HepG2 (cell line): ENCODE results near the gene GTF2H1. TPM values are rescaled to one million over a fixed set of nuclear protein-coding genes. Genes with fewer than 3 reads are reported as not detected.
A peak's percentile ranks its signal among the peaks of the same experiment; 100 is the strongest.

Experiments
- AFF4 ChIP-seq: sonication (generic); formaldehyde crosslinking; IDR thresholded peaks from 2 replicates; pipeline ENCODE4 v1.4.0; 2020; ENCODE audit warnings: missing genetic modification reagents
- DNMT1 ChIP-seq: sonication (generic); formaldehyde crosslinking; IDR thresholded peaks from 2 replicates; pipeline ENCODE4 v1.5.1; 2020; ENCODE audit warnings: mild to moderate bottlenecking, missing genetic modification reagents
- ELF4 ChIP-seq: sonication (generic); formaldehyde crosslinking; IDR thresholded peaks from 2 replicates; pipeline ENCODE4 v1.5.0; 2020; ENCODE audit warnings: missing genetic modification reagents, mild to moderate bottlenecking, moderate library complexity, borderline replicate concordance
- GRHL1 ChIP-seq: sonication (generic); formaldehyde crosslinking; conservative IDR thresholded peaks from 2 replicates; pipeline ENCODE4 v1.8.0; 2022; ENCODE audit warnings: missing genetic modification reagents
- HNF1B ChIP-seq: sonication (generic); formaldehyde crosslinking; IDR thresholded peaks from 2 replicates; pipeline ENCODE4 v1.5.1; 2020; ENCODE audit warnings: mild to moderate bottlenecking, moderate library complexity, missing genetic modification reagents
- HOXA3 ChIP-seq: sonication (generic); formaldehyde crosslinking; IDR thresholded peaks from 2 replicates; pipeline ENCODE4 v1.5.0; 2020; ENCODE audit warnings: missing genetic modification reagents
- NFE2L1 ChIP-seq: sonication (generic); formaldehyde crosslinking; IDR thresholded peaks from 2 replicates; pipeline ENCODE4 v1.4.0; 2020; ENCODE audit warnings: missing genetic modification reagents, mild to moderate bottlenecking, borderline replicate concordance
- PBX3 ChIP-seq: sonication (generic); formaldehyde crosslinking; IDR thresholded peaks from 2 replicates; pipeline ENCODE4 v1.8.1; 2023; ENCODE audit warnings: missing genetic modification reagents, inconsistent platforms, borderline replicate concordance
- SIX1 ChIP-seq: sonication (generic); formaldehyde crosslinking; IDR thresholded peaks from 2 replicates; pipeline ENCODE4 v1.4.0; 2020; ENCODE audit warnings: missing genetic modification reagents, borderline replicate concordance
- TBX2 ChIP-seq: sonication (generic); formaldehyde crosslinking; IDR thresholded peaks from 2 replicates; pipeline ENCODE4 v1.5.0; 2020; ENCODE audit warnings: missing genetic modification reagents, mild to moderate bottlenecking, borderline replicate concordance
- TRIM24 ChIP-seq: sonication (generic); formaldehyde crosslinking; IDR thresholded peaks from 2 replicates; pipeline ENCODE4 v1.8.0; 2022; ENCODE audit warnings: mild to moderate bottlenecking, missing genetic modification reagents
- ZBTB21 ChIP-seq: sonication (generic); formaldehyde crosslinking; IDR thresholded peaks from 2 replicates; pipeline ENCODE4 v1.4.0; 2020; ENCODE audit warnings: missing genetic modification reagents
- ZNF280D ChIP-seq: sonication (generic); formaldehyde crosslinking; IDR thresholded peaks from 2 replicates; pipeline ENCODE4 v1.5.1; 2020; ENCODE audit warnings: mild to moderate bottlenecking, missing genetic modification reagents
- ZNF292 ChIP-seq: sonication (generic); formaldehyde crosslinking; IDR thresholded peaks from 2 replicates; pipeline ENCODE4 v1.8.1; 2022; ENCODE audit warnings: mild to moderate bottlenecking, low read depth, missing genetic modification reagents, borderline replicate concordance
- ZNF3 ChIP-seq: IDR thresholded peaks from 2 replicates; pipeline ENCODE4 v1.7.0; 2017; ENCODE audit warnings: inconsistent platforms
- ZNF556 ChIP-seq: sonication (generic); formaldehyde crosslinking; IDR thresholded peaks from 2 replicates; pipeline ENCODE4 v1.4.0; 2020; ENCODE audit warnings: mild to moderate bottlenecking, missing genetic modification reagents, borderline replicate concordance
- ZNF557 ChIP-seq: sonication (generic); formaldehyde crosslinking; IDR thresholded peaks from 2 replicates; pipeline ENCODE4 v1.4.0; 2020; ENCODE audit warnings: missing genetic modification reagents
- polyA plus RNA-seq, 8 experiments: library from polyadenylated mRNA; depleted of rRNA in 3 of 8; stranded (reverse) in 7 of 8; unstranded in 1 of 8; fragments of >200 nt; fragmentation: Illumina TruSeq in 4 of 8; extraction: Trizol in 4 of 8; gene quantifications; 2 replicates each; pipeline versions ENCODE4 v1.2.1 to v1.2.3, GENCODE V29; 2011 to 2016; ENCODE audit warnings: low read depth in 4 of 8, missing spikeins in 1 of 8, mixed read lengths in 1 of 8; ENCODE audit not compliant: insufficient read depth in 1 of 8
- total RNA-seq, 5 experiments: library from RNA; depleted of rRNA; stranded (reverse); fragments of >200 nt; fragmentation: Illumina TruSeq; extraction: Trizol; gene quantifications; 2 replicates each; pipeline ENCODE4 v1.2.3, GENCODE V29; 2016; ENCODE audit warnings: low read depth in 1 of 5

The GTF2H1 gene
- total and polyA plus RNA-seq, 2 of the 13 experiments (the other 11 are each of a cell fraction or from before 2014, with no cell fraction given) = 15.7 to 51.4 TPM

GRCh38 chr11:18394275-18394927, 72.0 kb downstream of the GTF2H1 start, which contains the start of gene LDHA (continued):
- TF ChIP-seq ZNF280D (CRISPR knock-in tag) (peak; percentile 86; the same call in 1 of the 2 replicates), DNMT1 (no peak; the same call in 1 of the 2 replicates), SIX1 (CRISPR knock-in tag) (no peak), ZNF557 (CRISPR knock-in tag) (peak; percentile 99), ZNF292 (peak; percentile 94), PBX3 (peak; percentile 88), TRIM24 (CRISPR knock-in tag) (no peak; the same call in 1 of the 2 replicates), TBX2 (CRISPR knock-in tag) (peak; percentile 95), ZBTB21 (CRISPR knock-in tag) (peak; percentile 22; the same call in 1 of the 2 replicates), ZNF556 (peak; percentile 72), AFF4 (CRISPR knock-in tag) (peak; percentile 73; the same call in 1 of the 2 replicates), HOXA3 (CRISPR knock-in tag) (peak; percentile 95), ELF4 (CRISPR knock-in tag) (peak; percentile 84; the same call in 1 of the 2 replicates), NFE2L1 (CRISPR knock-in tag) (no peak; the same call in 1 of the 2 replicates), ZNF3 (0 out of 2 replicates have a peak, but pooled peaks have one; percentile 63), HNF1B (CRISPR knock-in tag) (peak; percentile 94), GRHL1 (CRISPR knock-in tag) (no peak)
